Astrocyte (in vitro differentiated cells and primary cell): Measurements from ENCODE around the gene CCDC185. TPM values are rescaled to one million over a fixed set of nuclear protein-coding genes. Genes with fewer than 3 reads are reported as not detected.

Experiments used
- DNase-seq: peaks from one replicate; pipeline ENCODE4 v3.0.0-alpha.2; 2010; ENCODE audit warnings: low read depth
- FAIRE-seq: peaks from 2 replicates; lab custom pipeline; 2011; peaks lifted over from hg19 to GRCh38; lab: Jason Lieb, UNC
- H2AFZ ChIP-seq: 2 replicates; pipeline ENCODE4 v1.6.0; 2012; ENCODE audit warnings: low read depth, low read length, inconsistent platforms
- H3K27ac ChIP-seq: 2 replicates; pipeline ENCODE4 v1.5.1; 2011; ENCODE audit warnings: low read depth, low read length, inconsistent platforms
- H3K27me3 ChIP-seq: 2 replicates; pipeline ENCODE4 v1.6.0; 2011; ENCODE audit warnings: low read length, inconsistent platforms; ENCODE audit not compliant: insufficient read depth
- H3K36me3 ChIP-seq: 2 replicates; pipeline ENCODE4 v1.5.1; 2011; ENCODE audit warnings: low read length, inconsistent platforms; ENCODE audit not compliant: insufficient read depth
- H3K4me1 ChIP-seq: 2 replicates; pipeline ENCODE4 v1.5.1; 2011; ENCODE audit warnings: low read length, inconsistent platforms; ENCODE audit not compliant: insufficient read depth
- H3K4me2 ChIP-seq: 2 replicates; pipeline ENCODE4 v1.6.0; 2012; ENCODE audit warnings: low read length, inconsistent platforms
- H3K4me3 ChIP-seq: 2 replicates; pipeline ENCODE4 v1.5.1; 2011; ENCODE audit warnings: low read depth, mild to moderate bottlenecking, low read length, inconsistent platforms; ENCODE audit not compliant: insufficient read depth
- H3K79me2 ChIP-seq: 2 replicates; pipeline ENCODE4 v1.6.0; 2012; ENCODE audit warnings: mild to moderate bottlenecking, low read length, inconsistent platforms; ENCODE audit not compliant: insufficient read depth
- H3K9ac ChIP-seq: 2 replicates; pipeline ENCODE4 v1.6.0; 2012; ENCODE audit warnings: mild to moderate bottlenecking, low read length, inconsistent platforms
- H3K9me3 ChIP-seq: 2 replicates; pipeline ENCODE4 v1.5.1; 2012; ENCODE audit warnings: low read depth, mild to moderate bottlenecking, low read length, inconsistent platforms; ENCODE audit not compliant: insufficient read depth
- H4K20me1 ChIP-seq: 2 replicates; pipeline ENCODE4 v1.6.0; 2012; ENCODE audit warnings: low read length, inconsistent platforms; ENCODE audit not compliant: insufficient read depth
- H3K27ac Mint-ChIP-seq: one replicate; pipeline ENCODE4 v1.8.0; 2021; ENCODE audit warnings: mild to moderate bottlenecking, mixed read lengths; ENCODE audit not compliant: unreplicated experiment
- H3K27me3 Mint-ChIP-seq: one replicate; pipeline ENCODE4 v1.8.0; 2021; ENCODE audit warnings: low read depth, mixed read lengths; ENCODE audit not compliant: unreplicated experiment
- H3K36me3 Mint-ChIP-seq: one replicate; pipeline ENCODE4 v1.8.0; 2021; ENCODE audit warnings: low read depth, mixed read lengths; ENCODE audit not compliant: unreplicated experiment
- H3K4me1 Mint-ChIP-seq: one replicate; pipeline ENCODE4 v1.8.0; 2021; ENCODE audit warnings: low read depth, mixed read lengths; ENCODE audit not compliant: unreplicated experiment
- H3K4me3 Mint-ChIP-seq: one replicate; pipeline ENCODE4 v1.8.0; 2021; ENCODE audit warnings: mild to moderate bottlenecking, moderate library complexity, mixed read lengths; ENCODE audit not compliant: unreplicated experiment
- H3K9me3 Mint-ChIP-seq: one replicate; pipeline ENCODE4 v1.8.0; 2021; ENCODE audit warnings: mild to moderate bottlenecking, mixed read lengths; ENCODE audit not compliant: unreplicated experiment
- EZH2 ChIP-seq: IDR thresholded peaks from 2 replicates; pipeline ENCODE4 v1.6.1; 2012; ENCODE audit warnings: mild to moderate bottlenecking, low read length, inconsistent platforms; ENCODE audit not compliant: insufficient read depth
- total RNA-seq: library from RNA; stranded (reverse); gene quantifications from 2 replicates; pipeline ENCODE4 v1.2.1, GENCODE V29; 2021
- TF ChIP-seq, protein P1 (sequence below): IDR thresholded peaks from 2 replicates; pipeline ENCODE4 v1.5.1; 2011; ENCODE audit warnings: low read depth, mild to moderate bottlenecking, inconsistent platforms, low read length, moderate library complexity; ENCODE audit not compliant: insufficient read depth

The CCDC185 gene
- total RNA-seq, 1 donor from 2014 or later, result not detected

DNA sequence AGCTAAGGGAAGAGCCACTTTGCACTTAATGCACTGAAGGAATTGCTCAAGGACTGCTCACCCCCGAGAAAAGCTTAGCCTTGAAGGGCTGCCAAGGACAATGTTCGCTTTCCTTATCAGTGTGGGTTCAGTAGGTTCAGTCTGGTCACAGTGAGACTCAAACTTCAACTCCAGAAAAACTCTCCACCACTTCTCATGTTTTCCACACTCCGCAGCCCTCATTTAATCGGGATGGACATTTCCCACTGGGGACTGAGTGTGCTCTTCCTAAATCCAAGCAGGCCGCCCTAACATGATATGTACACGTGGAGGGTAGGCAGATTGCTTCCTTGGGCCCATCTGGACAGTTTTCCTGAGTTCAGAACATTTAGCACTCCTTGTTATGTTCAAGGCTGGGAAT, 48.7 kb upstream of the CCDC185 start:
- DNase-seq (no peak), FAIRE-seq (no peak)
- Histone ChIP-seq H3K4me3 (no peak overlapping the region), H3K4me1 (peaks cover 6% of the 10 kb centered on the region), H3K27me3 (no peaks in the 10 kb centered on the region), H3K79me2 (no peaks in the 10 kb centered on the region), H4K20me1 (no peaks in the 10 kb centered on the region), H3K9me3 (no peaks in the 10 kb centered on the region), H3K36me3 (no peaks in the 10 kb centered on the region), H3K9ac (no peak overlapping the region), H3K27ac (no peak overlapping the region), H2AFZ (no peak overlapping the region), H3K4me2 (no peak overlapping the region)
- H3K4me1 Mint-ChIP-seq, result peaks cover 31% of the 10 kb centered on the region
- no peak overlapping the region for H3K27ac Mint-ChIP-seq
- TF ChIP-seq, protein P1, sequence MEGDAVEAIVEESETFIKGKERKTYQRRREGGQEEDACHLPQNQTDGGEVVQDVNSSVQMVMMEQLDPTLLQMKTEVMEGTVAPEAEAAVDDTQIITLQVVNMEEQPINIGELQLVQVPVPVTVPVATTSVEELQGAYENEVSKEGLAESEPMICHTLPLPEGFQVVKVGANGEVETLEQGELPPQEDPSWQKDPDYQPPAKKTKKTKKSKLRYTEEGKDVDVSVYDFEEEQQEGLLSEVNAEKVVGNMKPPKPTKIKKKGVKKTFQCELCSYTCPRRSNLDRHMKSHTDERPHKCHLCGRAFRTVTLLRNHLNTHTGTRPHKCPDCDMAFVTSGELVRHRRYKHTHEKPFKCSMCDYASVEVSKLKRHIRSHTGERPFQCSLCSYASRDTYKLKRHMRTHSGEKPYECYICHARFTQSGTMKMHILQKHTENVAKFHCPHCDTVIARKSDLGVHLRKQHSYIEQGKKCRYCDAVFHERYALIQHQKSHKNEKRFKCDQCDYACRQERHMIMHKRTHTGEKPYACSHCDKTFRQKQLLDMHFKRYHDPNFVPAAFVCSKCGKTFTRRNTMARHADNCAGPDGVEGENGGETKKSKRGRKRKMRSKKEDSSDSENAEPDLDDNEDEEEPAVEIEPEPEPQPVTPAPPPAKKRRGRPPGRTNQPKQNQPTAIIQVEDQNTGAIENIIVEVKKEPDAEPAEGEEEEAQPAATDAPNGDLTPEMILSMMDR, result no peak
- no peak for TF ChIP-seq EZH2
- peaks cover 3% of the 10 kb centered on the region for H3K9me3 Mint-ChIP-seq
- H3K27me3 Mint-ChIP-seq, result peaks cover 4% of the 10 kb centered on the region
- peaks cover 2% of the 10 kb centered on the region for H3K36me3 Mint-ChIP-seq
- no peak overlapping the region for H3K4me3 Mint-ChIP-seq

DNA sequence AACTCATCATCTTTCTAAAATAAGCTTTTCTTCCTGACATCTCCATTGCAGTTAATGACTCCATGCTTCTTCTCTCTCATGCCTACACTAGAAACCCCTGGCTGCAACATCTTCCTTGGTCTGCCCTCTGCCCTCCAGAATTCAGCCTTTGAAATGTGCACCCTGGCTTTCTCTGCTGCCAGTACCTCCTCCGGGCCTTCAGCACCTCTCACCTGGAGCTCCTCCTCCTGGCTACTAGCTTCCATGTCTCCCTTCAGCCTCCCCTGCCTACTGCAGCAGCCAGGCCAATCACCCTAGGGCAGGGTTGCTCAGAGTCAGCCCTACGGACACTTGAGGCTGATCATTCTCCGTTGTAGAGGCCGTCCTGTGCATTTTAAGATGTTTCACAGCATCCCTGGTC, 47.5 kb upstream of the CCDC185 start:
- H3K4me3 ChIP-seq, result no peak overlapping the region
- H3K36me3 ChIP-seq, result no peaks in the 10 kb centered on the region
- H3K9me3 ChIP-seq, result no peaks in the 10 kb centered on the region
- no peak overlapping the region for H3K27ac Mint-ChIP-seq
- TF ChIP-seq, protein P1, result no peak
- no peak for TF ChIP-seq EZH2
- H3K4me3 Mint-ChIP-seq, result peak overlapping the region; percentile 24
- H3K79me2 ChIP-seq, result no peaks in the 10 kb centered on the region
- no peak overlapping the region for H3K27ac ChIP-seq
- H3K27me3 Mint-ChIP-seq, result peaks cover 4% of the 10 kb centered on the region
- H3K36me3 Mint-ChIP-seq, result peaks cover 4% of the 10 kb centered on the region
- H2AFZ ChIP-seq, result no peak overlapping the region
- no peaks in the 10 kb centered on the region for H3K27me3 ChIP-seq
- H3K9ac ChIP-seq, result no peak overlapping the region
- DNase-seq, result no peak
- H3K4me1 ChIP-seq, result peaks cover 6% of the 10 kb centered on the region
- FAIRE-seq, result no peak
- no peak overlapping the region for H3K4me2 ChIP-seq
- H3K4me1 Mint-ChIP-seq, result peaks cover 21% of the 10 kb centered on the region
- peaks cover 3% of the 10 kb centered on the region for H3K9me3 Mint-ChIP-seq
- H4K20me1 ChIP-seq, result no peaks in the 10 kb centered on the region

GRCh38 chr1:223346311-223346710, 46.9 kb upstream of the CCDC185 start:
- Histone ChIP-seq H3K9ac (no peak overlapping the region), H3K9me3 (no peaks in the 10 kb centered on the region), H3K4me1 (peaks cover 2% of the 10 kb centered on the region), H4K20me1 (no peaks in the 10 kb centered on the region), H3K27me3 (peaks cover 3% of the 10 kb centered on the region), H3K4me2 (no peak overlapping the region), H2AFZ (no peak overlapping the region), H3K36me3 (no peaks in the 10 kb centered on the region), H3K79me2 (no peaks in the 10 kb centered on the region), H3K4me3 (no peak overlapping the region), H3K27ac (no peak overlapping the region)
- DNase-seq (no peak), FAIRE-seq (no peak)
- Mint-ChIP-seq H3K27me3 (peaks cover 4% of the 10 kb centered on the region), H3K9me3 (peaks cover 3% of the 10 kb centered on the region), H3K36me3 (peaks cover 4% of the 10 kb centered on the region), H3K4me3 (no peak overlapping the region), H3K27ac (no peak overlapping the region), H3K4me1 (peaks cover 17% of the 10 kb centered on the region)
- TF ChIP-seq, protein P1, result no peak
- TF ChIP-seq EZH2, result no peak
